Measurements from ENCODE around the gene HTD2.

The HTD2 gene

GRCh38 chr3:58366699-58367098 lies 60.4 kb downstream of the HTD2 start:
- TF ChIP-seq ZNF639 (tag by site-specific recombination; IDR thresholded peaks at IDR 0.05) (no peak), ZNF280C (tag by site-specific recombination; IDR thresholded peaks at IDR 0.05) (no peak), SETDB1 (IDR thresholded peaks at IDR 0.05; ENCODE audit: insufficient read length, low read length) (no peak), ZNF132 (tag by site-specific recombination; IDR thresholded peaks at IDR 0.05; ENCODE audit: borderline replicate concordance) (no peak), ZNF366 (tag by site-specific recombination; conservative IDR thresholded peaks at IDR 0.05) (no peak), SCRT2 (tag by site-specific recombination; IDR thresholded peaks at IDR 0.05) (no peak), FEZF1 (tag by site-specific recombination; IDR thresholded peaks at IDR 0.05) (no peak), GLI4 (tag by site-specific recombination; IDR thresholded peaks at IDR 0.05) (no peak), ZBTB11 (tag by site-specific recombination; conservative IDR thresholded peaks at IDR 0.05; ENCODE audit: low read depth) (no peak), ZNF76 (tag by site-specific recombination; IDR thresholded peaks at IDR 0.05; ENCODE audit: borderline replicate concordance, low read depth) (no peak), ZNF133 (tag by site-specific recombination; IDR thresholded peaks at IDR 0.05) (no peak), EGR2 (tag by site-specific recombination; IDR thresholded peaks at IDR 0.05; ENCODE audit: low read depth) (no peak), ZNF776 (tag by site-specific recombination; IDR thresholded peaks at IDR 0.05; ENCODE audit: borderline replicate concordance) (no peak), ZBTB48 (tag by site-specific recombination; IDR thresholded peaks at IDR 0.05) (no peak), ZNF23 (tag by site-specific recombination; IDR thresholded peaks at IDR 0.05; ENCODE audit: borderline replicate concordance) (no peak), ZNF155 (tag by site-specific recombination; IDR thresholded peaks at IDR 0.05) (no peak)
- H3K9me3 ChIP-seq (ENCODE audit: control insufficient read depth, insufficient read depth, low read depth, low read length) = no peaks in the 10 kb centered on the region
- CTCF ChIA-PET = no interaction called here
- H3K36me3 ChIP-seq (ENCODE audit: control insufficient read depth in 2 of 2, insufficient read depth in 1 of 2, low read length in 2 of 2) = peaks cover 0 to 5% of the 10 kb centered on the region in 2 experiments; a peak in 1 of 3 replicates
- POLR2A ChIA-PET = no interaction called here
- no peaks in the 10 kb centered on the region for H3K4me1 ChIP-seq (ENCODE audit: control insufficient read depth, insufficient read depth, low read length)
- H3K4me3 ChIP-seq (ENCODE audit: low read depth, low read length) = no peak overlapping the region
- H3K27ac ChIP-seq (ENCODE audit: extremely low read depth, low read depth, low read length) = no peak overlapping the region

GRCh38 chr3:58369038-58369437 lies 62.7 kb downstream of the HTD2 start:
- H3K4me3 ChIP-seq (ENCODE audit: low read depth, low read length) = no peak overlapping the region
- H3K4me1 ChIP-seq (ENCODE audit: control insufficient read depth, insufficient read depth, low read length) = no peaks in the 10 kb centered on the region
- no peak overlapping the region for H3K27ac ChIP-seq (ENCODE audit: extremely low read depth, low read depth, low read length)
- peaks cover 0 to 5% of the 10 kb centered on the region in 2 experiments; a peak in 1 of 3 replicates for H3K36me3 ChIP-seq (ENCODE audit: control insufficient read depth in 2 of 2, insufficient read depth in 1 of 2, low read length in 2 of 2)
- no peak for TF ChIP-seq ZNF184 (tag by site-specific recombination; IDR thresholded peaks at IDR 0.05)
- no peaks in the 10 kb centered on the region for H3K9me3 ChIP-seq (ENCODE audit: control insufficient read depth, insufficient read depth, low read depth, low read length)
- ChIA-PET POLR2A (no interaction called here), CTCF (interaction anchor here (1.0 kb wide), 1 partner anchor 159 kb away, joined by 3 read pairs; no protein-coding TSS in a partner anchor)

All from HEK293 (cell line).